AG08396 (cell line): ENCODE data around the gene GRHPR.
A peak's percentile ranks its signal among the peaks of the same experiment; 100 is the strongest.
"Not testable (repeated sequence)": the region's sequence is repeated elsewhere in the genome, so short reads cannot be mapped to it uniquely, and the experiment has no call there.

Source experiments
- DNase-seq: peaks from one replicate; pipeline ENCODE4 v3.0.0; 2012; ENCODE audit warnings: low spot score, mixed read lengths

Gene GRHPR

GRCh38 chr9:37449862-37450632 is 27.6 kb downstream of the GRHPR start:
- DNase-seq = no peak

GRCh38 chr9:37451628-37452027 is 29.1 kb downstream of the GRHPR start:
- DNase-seq = no peak

- no peak for DNase-seq
Observed at GRCh38 chr9:37452611-37453010, 30.1 kb downstream of the GRHPR start.

GRCh38 chr9:37453827-37454226 is 31.3 kb downstream of the GRHPR start:
- DNase-seq = no peak

GRCh38 chr9:37454238-37454637 is 31.7 kb downstream of the GRHPR start:
- DNase-seq = no peak

GRCh38 chr9:37455884-37456647 is 33.6 kb downstream of the GRHPR start:
- no peak for DNase-seq

GRCh38 chr9:37456817-37457216 is 34.3 kb downstream of the GRHPR start:
- DNase-seq = no peak

GRCh38 chr9:37464006-37464405 is 41.5 kb downstream of the GRHPR start:
- no peak for DNase-seq

GRCh38 chr9:37464426-37465248 is 42.1 kb downstream of the GRHPR start:
- peak; percentile 71 for DNase-seq

GRCh38 chr9:37465249-37466036 is 42.9 kb downstream of the GRHPR start, which contains the start of gene ZBTB5:
Gene ZBTB5 (minus strand): TSS chr9:37465450. CDS start chr9:37442551, 22,899 bp downstream.
- DNase-seq = peak; percentile 97

- peak; percentile 67 for DNase-seq
Observed at GRCh38 chr9:37466037-37466709, 43.7 kb downstream of the GRHPR start.

GRCh38 chr9:37467530-37467929 is 45.0 kb downstream of the GRHPR start:
- DNase-seq = not testable (repeated sequence)

- DNase-seq = no peak
Observed at GRCh38 chr9:37468620-37469019, 46.1 kb downstream of the GRHPR start.

GRCh38 chr9:37471942-37472684 is 49.6 kb downstream of the GRHPR start:
- DNase-seq = peak; percentile 68

GRCh38 chr9:37473982-37474381 is 51.5 kb downstream of the GRHPR start:
- DNase-seq = not testable (repeated sequence)

- DNase-seq = no peak
Observed at GRCh38 chr9:37474438-37474837, 51.9 kb downstream of the GRHPR start.

- DNase-seq = no peak
Observed at GRCh38 chr9:37476930-37477329, 54.4 kb downstream of the GRHPR start.

- DNase-seq = not testable (repeated sequence)
Observed at GRCh38 chr9:37477443-37477842, 54.9 kb downstream of the GRHPR start.

GRCh38 chr9:37477987-37478619 is 55.6 kb downstream of the GRHPR start:
- not testable (repeated sequence) for DNase-seq

GRCh38 chr9:37480759-37481158 is 58.3 kb downstream of the GRHPR start:
- no peak for DNase-seq
